22Rv1 (cell line): Measurements from ENCODE around the gene SH3BGRL2.
"Not testable (repeated sequence)": the region's sequence is repeated elsewhere in the genome, so short reads cannot be mapped to it uniquely, and the experiment has no call there.

ENCODE experiments used
- H3K27ac ChIP-seq: fragments of 450-650 bp; 2 replicates; pipeline ENCODE4 v1.5.1; 2017
- ZFX ChIP-seq: fragments of 450-650 bp; IDR thresholded peaks from 2 replicates; pipeline ENCODE4 v1.6.1; 2017; ENCODE audit warnings: antibody characterized with exemption, borderline replicate concordance
- TF ChIP-seq, protein P1 (sequence below): fragments of 450-650 bp; IDR thresholded peaks from 2 replicates; pipeline ENCODE4 v1.5.1; 2017; ENCODE audit warnings: mild to moderate bottlenecking

SH3BGRL2 gene

DNA sequence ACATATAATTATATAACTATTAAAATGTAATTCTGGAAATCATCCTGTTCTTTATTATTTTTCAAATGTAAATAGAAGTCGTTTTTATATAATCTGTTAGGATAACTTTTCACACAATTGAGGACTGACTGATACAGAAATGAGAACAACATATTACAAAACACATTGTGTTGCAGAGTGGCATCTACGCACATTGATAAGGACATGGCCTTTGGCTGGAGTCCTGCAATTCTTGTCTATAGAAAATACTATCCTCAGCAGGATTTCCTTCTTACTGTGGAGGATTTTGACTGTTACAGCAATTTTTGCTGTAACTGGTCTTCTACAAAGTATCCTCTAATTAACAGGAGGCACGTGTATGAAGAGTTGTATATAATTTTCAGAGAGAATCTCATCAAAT, 19.8 kb downstream of the SH3BGRL2 start:
- TF ChIP-seq ZFX, result no peak
- TF ChIP-seq, protein P1, sequence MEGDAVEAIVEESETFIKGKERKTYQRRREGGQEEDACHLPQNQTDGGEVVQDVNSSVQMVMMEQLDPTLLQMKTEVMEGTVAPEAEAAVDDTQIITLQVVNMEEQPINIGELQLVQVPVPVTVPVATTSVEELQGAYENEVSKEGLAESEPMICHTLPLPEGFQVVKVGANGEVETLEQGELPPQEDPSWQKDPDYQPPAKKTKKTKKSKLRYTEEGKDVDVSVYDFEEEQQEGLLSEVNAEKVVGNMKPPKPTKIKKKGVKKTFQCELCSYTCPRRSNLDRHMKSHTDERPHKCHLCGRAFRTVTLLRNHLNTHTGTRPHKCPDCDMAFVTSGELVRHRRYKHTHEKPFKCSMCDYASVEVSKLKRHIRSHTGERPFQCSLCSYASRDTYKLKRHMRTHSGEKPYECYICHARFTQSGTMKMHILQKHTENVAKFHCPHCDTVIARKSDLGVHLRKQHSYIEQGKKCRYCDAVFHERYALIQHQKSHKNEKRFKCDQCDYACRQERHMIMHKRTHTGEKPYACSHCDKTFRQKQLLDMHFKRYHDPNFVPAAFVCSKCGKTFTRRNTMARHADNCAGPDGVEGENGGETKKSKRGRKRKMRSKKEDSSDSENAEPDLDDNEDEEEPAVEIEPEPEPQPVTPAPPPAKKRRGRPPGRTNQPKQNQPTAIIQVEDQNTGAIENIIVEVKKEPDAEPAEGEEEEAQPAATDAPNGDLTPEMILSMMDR, result no peak
- no peak overlapping the region for H3K27ac ChIP-seq

DNA sequence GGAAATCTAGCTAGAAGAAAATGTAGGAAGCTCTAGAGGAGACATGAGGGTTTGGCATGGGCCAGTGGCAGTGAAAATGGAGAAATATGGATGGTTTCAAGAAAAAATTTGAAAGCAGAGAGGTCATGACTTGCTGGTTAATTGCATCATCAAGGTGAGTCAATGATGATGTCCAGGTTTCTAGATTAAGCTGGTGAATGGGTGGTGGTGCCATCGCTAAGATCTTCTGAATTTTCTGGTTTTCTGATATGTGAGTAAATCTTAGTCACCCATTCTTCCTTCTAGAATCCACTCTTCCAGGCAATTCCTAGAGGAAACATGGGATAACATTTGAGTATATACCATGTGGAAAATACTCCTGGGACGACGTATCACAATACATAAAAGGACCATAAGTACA, 25.0 kb downstream of the SH3BGRL2 start:
- H3K27ac ChIP-seq, result no peak overlapping the region
- TF ChIP-seq ZFX, result no peak
- TF ChIP-seq, protein P1, result no peak

DNA sequence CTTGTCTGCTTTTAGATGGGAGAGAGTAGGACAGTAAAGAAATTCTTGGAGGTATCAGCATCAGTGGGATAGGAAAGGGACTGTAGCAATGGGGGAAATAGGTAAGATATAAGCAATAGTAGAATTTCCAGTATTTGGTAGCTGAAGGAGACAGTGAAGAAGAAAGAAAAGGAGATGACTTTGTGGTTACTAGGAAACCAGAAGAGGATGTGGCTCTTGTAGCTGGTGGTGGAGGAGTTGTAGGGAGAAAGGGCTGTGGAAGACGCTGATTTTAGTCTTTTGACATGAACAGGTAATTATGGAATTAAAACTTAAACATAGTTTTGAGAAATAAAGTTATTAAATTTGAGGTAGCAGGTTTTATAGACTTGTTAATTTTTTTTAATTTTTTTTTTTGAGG, 26.1 kb downstream of the SH3BGRL2 start:
- H3K27ac ChIP-seq, result no peak overlapping the region
- TF ChIP-seq, protein P1, result no peak

DNA sequence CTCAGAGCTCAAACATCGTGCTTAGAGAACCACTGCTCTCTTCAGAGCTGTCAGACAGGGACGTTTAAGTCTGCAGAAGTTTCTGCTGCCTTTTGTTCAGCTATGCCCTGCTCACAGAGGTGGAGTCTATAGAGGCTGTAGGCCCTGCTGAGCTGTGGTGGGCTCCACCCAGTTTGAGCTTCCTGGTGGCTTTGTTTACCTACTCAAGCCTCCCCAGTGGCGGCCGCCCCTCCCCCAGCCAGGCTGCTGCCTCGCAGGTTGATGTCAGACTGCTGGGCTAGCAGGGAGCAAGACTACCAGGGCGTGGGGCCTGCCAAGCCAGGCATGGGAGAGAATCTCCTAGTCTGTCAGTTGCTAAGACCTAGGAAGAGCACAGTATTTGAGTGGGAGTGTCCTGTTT, 32.5 kb downstream of the SH3BGRL2 start:
- H3K27ac ChIP-seq, result not testable (repeated sequence)

DNA sequence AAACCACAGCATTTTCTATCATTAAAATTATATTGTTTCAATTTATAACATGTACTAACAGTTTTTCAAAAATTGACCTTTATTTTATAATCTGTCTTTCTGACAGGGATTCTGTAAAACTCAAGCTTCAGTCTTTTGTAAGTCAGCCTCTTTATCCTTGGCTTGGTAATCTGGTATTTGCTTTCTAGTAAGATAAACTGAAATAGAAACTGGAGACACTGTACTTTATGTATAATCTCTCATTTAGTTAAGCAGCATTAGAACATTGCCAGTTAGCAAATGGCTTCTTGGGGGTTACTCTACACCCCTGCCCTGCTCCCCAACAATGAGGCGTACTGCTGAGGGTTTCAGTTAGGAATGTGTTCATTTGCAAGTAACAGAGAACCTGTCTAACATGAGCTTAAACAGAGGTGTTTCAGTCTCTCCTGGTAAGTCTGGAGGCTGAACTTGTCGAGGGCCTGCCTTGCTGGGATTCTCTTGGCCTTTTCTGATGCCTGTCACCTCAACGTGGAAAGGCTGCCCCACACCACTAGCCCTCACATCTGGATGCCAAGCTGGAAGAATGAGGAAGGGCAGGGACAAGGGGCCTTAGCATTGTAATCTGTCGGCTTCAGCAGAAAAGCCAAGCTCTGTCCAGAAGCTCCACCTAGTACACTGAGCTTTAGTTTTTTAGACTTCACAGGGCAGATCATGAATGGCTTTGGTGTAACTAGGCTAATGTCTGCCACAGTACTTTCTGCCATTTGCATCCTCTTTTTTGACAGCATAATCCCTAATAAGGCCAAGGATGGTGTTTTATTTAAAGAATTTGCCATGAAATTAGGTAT, 34.8 kb downstream of the SH3BGRL2 start:
- no peak overlapping the region for H3K27ac ChIP-seq
- TF ChIP-seq ZFX, result no peak
- TF ChIP-seq, protein P1, result no peak

DNA sequence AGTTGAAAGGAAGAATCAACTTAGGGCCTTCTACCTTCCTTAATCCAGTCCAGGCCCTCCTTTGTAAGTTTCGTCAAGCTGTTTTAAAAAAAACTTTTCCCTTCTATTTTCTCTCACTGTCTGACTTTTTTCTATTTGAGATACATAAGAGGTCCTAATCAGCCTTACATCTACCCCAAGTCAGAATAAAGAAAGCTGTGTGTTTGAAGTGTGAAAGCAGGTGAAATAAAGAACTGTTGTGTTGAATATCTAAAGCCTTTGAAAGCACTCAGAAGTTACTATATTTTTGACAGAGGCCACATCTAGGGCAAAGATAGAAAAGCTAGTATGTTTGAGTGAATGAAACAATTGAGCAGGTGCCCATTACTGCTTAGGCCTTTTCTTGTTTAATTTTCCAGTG, 35.5 kb downstream of the SH3BGRL2 start:
- no peak overlapping the region for H3K27ac ChIP-seq
- TF ChIP-seq, protein P1, result no peak
- TF ChIP-seq ZFX, result no peak

DNA sequence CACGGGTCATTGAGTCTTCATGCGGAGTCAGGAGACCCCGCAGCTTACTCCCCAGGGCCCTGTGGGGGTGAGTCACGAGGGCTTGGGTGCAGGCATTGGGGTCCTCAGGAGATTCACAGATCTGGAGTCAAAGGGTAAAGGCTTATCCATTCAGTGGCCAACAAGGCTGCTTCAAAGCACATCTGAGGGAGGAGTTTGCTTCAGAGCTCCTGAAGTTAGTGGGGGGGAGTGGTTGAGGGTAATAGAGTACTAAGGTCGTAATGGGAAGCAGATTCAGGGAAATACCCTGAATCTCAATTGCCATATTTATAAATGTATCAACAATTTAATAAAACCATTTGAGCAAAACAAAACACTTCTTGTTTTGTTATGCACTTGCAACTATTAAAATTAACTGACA, 37.3 kb downstream of the SH3BGRL2 start:
- TF ChIP-seq, protein P1, result no peak
- TF ChIP-seq ZFX, result no peak
- H3K27ac ChIP-seq, result no peak overlapping the region

DNA sequence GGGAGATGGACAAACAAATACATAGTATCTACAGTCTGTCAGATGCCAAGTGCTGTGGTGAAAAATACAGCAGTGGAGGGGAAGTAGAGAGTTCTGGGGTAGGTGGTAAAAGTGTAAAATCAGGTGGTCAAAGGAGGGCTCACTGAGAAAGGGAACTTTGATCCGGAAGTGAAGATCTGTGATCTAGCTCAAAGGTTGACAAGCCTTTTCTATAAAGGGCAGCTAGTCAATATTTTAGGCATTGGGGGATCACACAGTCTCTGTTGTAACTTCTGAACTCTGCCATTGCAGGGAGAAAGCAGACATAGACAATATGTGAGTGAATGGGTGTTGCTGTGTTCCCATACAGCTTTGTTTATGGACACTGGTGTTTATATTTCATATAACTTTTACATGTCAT, 38.6 kb downstream of the SH3BGRL2 start:
- no peak overlapping the region for H3K27ac ChIP-seq
- TF ChIP-seq, protein P1, result no peak
- TF ChIP-seq ZFX, result no peak
